ENCODE results near the gene NUTM1.

DNA sequence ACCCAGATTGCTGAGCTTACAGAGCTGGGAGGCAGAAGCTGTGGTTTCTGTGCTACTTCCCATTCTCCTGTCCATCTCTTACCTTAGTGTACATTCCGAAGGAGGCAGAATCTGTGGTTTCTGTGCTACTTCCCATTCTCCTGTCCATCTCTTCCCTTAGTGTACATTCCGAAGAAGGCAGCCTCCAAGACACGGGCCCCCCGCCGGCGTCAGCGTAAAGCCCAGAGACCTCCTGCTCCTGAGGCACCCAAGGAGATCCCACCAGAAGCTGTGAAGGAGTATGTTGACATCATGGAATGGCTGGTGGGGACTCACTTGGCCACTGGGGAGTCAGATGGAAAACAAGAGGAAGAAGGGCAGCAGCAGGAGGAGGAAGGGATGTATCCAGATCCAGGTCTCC is 11.2 kb downstream of the NUTM1 start:
- TF ChIP-seq, protein P1, sequence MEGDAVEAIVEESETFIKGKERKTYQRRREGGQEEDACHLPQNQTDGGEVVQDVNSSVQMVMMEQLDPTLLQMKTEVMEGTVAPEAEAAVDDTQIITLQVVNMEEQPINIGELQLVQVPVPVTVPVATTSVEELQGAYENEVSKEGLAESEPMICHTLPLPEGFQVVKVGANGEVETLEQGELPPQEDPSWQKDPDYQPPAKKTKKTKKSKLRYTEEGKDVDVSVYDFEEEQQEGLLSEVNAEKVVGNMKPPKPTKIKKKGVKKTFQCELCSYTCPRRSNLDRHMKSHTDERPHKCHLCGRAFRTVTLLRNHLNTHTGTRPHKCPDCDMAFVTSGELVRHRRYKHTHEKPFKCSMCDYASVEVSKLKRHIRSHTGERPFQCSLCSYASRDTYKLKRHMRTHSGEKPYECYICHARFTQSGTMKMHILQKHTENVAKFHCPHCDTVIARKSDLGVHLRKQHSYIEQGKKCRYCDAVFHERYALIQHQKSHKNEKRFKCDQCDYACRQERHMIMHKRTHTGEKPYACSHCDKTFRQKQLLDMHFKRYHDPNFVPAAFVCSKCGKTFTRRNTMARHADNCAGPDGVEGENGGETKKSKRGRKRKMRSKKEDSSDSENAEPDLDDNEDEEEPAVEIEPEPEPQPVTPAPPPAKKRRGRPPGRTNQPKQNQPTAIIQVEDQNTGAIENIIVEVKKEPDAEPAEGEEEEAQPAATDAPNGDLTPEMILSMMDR (IDR thresholded peaks at IDR 0.05) = no peak
- TF ChIP-seq POLR2AphosphoS5 (IDR thresholded peaks at IDR 0.05) = no peak
